ENCODE measurements around the gene PTDSS2.

The PTDSS2 gene

GRCh38 chr11:446891-447290 lies 3.2 kb upstream of the PTDSS2 start:
- DNase-seq (ENCODE audit: low read depth), result no peak
- TF ChIP-seq CTCF (conservative IDR thresholded peaks at IDR 0.05; ENCODE audit: low read length), result no peak
- H3K4me3 ChIP-seq (ENCODE audit: low read length), result no peak overlapping the region

GRCh38 chr11:447923-448731 lies 2.0 kb upstream of the PTDSS2 start:
- DNase-seq (ENCODE audit: low read depth), result peak; percentile 85
- TF ChIP-seq CTCF (conservative IDR thresholded peaks at IDR 0.05; ENCODE audit: low read length), result peak; percentile 86
- H3K4me3 ChIP-seq (ENCODE audit: low read length), result peak overlapping the region; percentile 78

GRCh38 chr11:450809-451451 lies 851 bp downstream of the PTDSS2 start:
- H3K4me3 ChIP-seq (ENCODE audit: low read length), result peak overlapping the region; percentile 81
- peak; percentile 66 for DNase-seq (ENCODE audit: low read depth)
- peak; percentile 25 for TF ChIP-seq CTCF (conservative IDR thresholded peaks at IDR 0.05; ENCODE audit: low read length)

- DNase-seq (ENCODE audit: low read depth), result no peak
- peak overlapping the region; percentile 81 for H3K4me3 ChIP-seq (ENCODE audit: low read length)
Observed at GRCh38 chr11:451738-452137, 1.7 kb downstream of the PTDSS2 start.

GRCh38 chr11:452203-452744 lies 2.2 kb downstream of the PTDSS2 start:
- no peak for DNase-seq (ENCODE audit: low read depth)
- no peak overlapping the region for H3K4me3 ChIP-seq (ENCODE audit: low read length)
- no peak for TF ChIP-seq CTCF (conservative IDR thresholded peaks at IDR 0.05; ENCODE audit: low read length)

More at GRCh38 chr11:451738-452137, 1.7 kb downstream of the PTDSS2 start:
- no peak for TF ChIP-seq CTCF (conservative IDR thresholded peaks at IDR 0.05; ENCODE audit: low read length)

GRCh38 chr11:452916-453527 lies 2.9 kb downstream of the PTDSS2 start:
- DNase-seq (ENCODE audit: low read depth), result no peak
- no peak overlapping the region for H3K4me3 ChIP-seq (ENCODE audit: low read length)
- no peak for TF ChIP-seq CTCF (conservative IDR thresholded peaks at IDR 0.05; ENCODE audit: low read length)

Data from AG10803 (cell line).